Hepatocyte (in vitro differentiated cells): ENCODE data around the gene SERPINB3.

Source experiments
- EZH2 ChIP-seq: fragments of 200-600 bp; sonication (generic); IDR thresholded peaks from 2 replicates; pipeline ENCODE4 v1.6.1; 2016; ENCODE audit warnings: antibody characterized with exemption, mild to moderate bottlenecking, borderline replicate concordance
- EZH2phosphoT487 ChIP-seq: fragments of 200-600 bp; sonication (generic); IDR thresholded peaks from one replicate; pipeline ENCODE4 v1.6.1; 2018; ENCODE audit warnings: antibody characterized with exemption, mild to moderate bottlenecking, low read depth, moderate library complexity; ENCODE audit not compliant: unreplicated experiment, severe bottlenecking
- TF ChIP-seq, protein P1 (sequence below): fragments of 200-600 bp; sonication (generic); IDR thresholded peaks from 2 replicates; pipeline ENCODE4 v1.5.1; 2016; ENCODE audit warnings: antibody characterized with exemption, mild to moderate bottlenecking; ENCODE audit not compliant: poor library complexity

DNA sequence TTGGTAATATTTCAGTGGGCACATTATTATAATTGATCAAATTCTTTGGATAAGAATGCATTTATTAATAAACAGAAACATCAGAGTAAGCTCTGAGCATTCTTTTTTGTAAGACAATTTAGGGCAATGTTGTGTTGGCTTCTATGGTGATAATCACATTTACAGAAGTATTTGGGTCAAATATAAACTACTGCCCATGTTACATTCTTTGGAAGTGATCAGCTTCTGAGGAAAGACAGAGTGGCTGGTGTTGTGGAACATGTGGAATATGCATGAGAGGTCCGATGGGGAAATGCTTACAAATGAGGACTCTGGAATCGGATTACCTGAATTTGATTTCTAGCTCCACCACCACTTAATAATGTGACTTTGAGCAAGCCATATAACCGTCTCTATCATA, 55.2 kb downstream of the SERPINB3 start:
- TF ChIP-seq, protein P1, sequence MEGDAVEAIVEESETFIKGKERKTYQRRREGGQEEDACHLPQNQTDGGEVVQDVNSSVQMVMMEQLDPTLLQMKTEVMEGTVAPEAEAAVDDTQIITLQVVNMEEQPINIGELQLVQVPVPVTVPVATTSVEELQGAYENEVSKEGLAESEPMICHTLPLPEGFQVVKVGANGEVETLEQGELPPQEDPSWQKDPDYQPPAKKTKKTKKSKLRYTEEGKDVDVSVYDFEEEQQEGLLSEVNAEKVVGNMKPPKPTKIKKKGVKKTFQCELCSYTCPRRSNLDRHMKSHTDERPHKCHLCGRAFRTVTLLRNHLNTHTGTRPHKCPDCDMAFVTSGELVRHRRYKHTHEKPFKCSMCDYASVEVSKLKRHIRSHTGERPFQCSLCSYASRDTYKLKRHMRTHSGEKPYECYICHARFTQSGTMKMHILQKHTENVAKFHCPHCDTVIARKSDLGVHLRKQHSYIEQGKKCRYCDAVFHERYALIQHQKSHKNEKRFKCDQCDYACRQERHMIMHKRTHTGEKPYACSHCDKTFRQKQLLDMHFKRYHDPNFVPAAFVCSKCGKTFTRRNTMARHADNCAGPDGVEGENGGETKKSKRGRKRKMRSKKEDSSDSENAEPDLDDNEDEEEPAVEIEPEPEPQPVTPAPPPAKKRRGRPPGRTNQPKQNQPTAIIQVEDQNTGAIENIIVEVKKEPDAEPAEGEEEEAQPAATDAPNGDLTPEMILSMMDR = no peak
- TF ChIP-seq EZH2 (no peak), EZH2phosphoT487 (no peak)
